Keratinocyte (primary cell): ENCODE results near the gene PPARD. TPM values are rescaled to one million over a fixed set of nuclear protein-coding genes. Genes with fewer than 3 reads are reported as not detected.
"Not testable (repeated sequence)": the region's sequence is repeated elsewhere in the genome, so short reads cannot be mapped to it uniquely, and the experiment has no call there.

Experiments used
- DNase-seq: peaks from one replicate; pipeline ENCODE4 v3.0.0-alpha.2; 2011; ENCODE audit warnings: low read depth, missing footprints, low spot score
- FAIRE-seq: peaks from 2 replicates; lab custom pipeline; 2011; peaks lifted over from hg19 to GRCh38; lab: Jason Lieb, UNC
- H2AFZ ChIP-seq: 2 replicates; pipeline ENCODE4 v1.6.0; 2012; ENCODE audit warnings: low read length, control low read depth, inconsistent platforms; ENCODE audit not compliant: control insufficient read depth
- H3K27ac ChIP-seq: 2 replicates; pipeline ENCODE4 v1.5.1; 2011; ENCODE audit warnings: low read length; ENCODE audit not compliant: control insufficient read depth, insufficient read depth
- H3K27me3 ChIP-seq: 3 replicates; pipeline ENCODE4 v1.6.0; 2011; ENCODE audit warnings: low read length; ENCODE audit not compliant: control insufficient read depth, insufficient read depth; ENCODE audit errors: extremely low read depth
- H3K36me3 ChIP-seq, 2 experiments: 2 replicates in 1 of 2; 3 replicates in 1 of 2; pipeline ENCODE4 v1.5.1; 2011; ENCODE audit warnings: low read length in 2 of 2, mild to moderate bottlenecking in 1 of 2; ENCODE audit not compliant: control insufficient read depth in 2 of 2, insufficient read depth in 2 of 2; ENCODE audit errors: extremely low read depth in 1 of 2
- H3K4me1 ChIP-seq: 3 replicates; pipeline ENCODE4 v1.5.1; 2011; ENCODE audit warnings: low read length; ENCODE audit not compliant: control insufficient read depth, insufficient read depth; ENCODE audit errors: extremely low read depth
- H3K4me2 ChIP-seq: 3 replicates; pipeline ENCODE4 v1.6.0; 2011; ENCODE audit warnings: low read depth, low read length; ENCODE audit not compliant: control insufficient read depth, insufficient read depth; ENCODE audit errors: extremely low read depth
- H3K4me3 ChIP-seq, 3 experiments: fragments of 200-600 bp in 1 of 3; sonication (generic) in 1 of 3; 2 replicates in 2 of 3; 3 replicates in 1 of 3; pipeline ENCODE4 v1.5.1; 2011 to 2016; ENCODE audit warnings: low read length in 3 of 3, mild to moderate bottlenecking in 3 of 3, control low read depth in 2 of 3, inconsistent platforms in 1 of 3, low read depth in 1 of 3, mixed read lengths in 1 of 3, mixed run types in 1 of 3, moderate library complexity in 1 of 3; ENCODE audit not compliant: control insufficient read depth in 2 of 3, insufficient read depth in 2 of 3; ENCODE audit errors: extremely low read depth in 1 of 3
- H3K79me2 ChIP-seq: 2 replicates; pipeline ENCODE4 v1.6.0; 2012; ENCODE audit warnings: low read length; ENCODE audit not compliant: control insufficient read depth, insufficient read depth
- H3K9ac ChIP-seq: 3 replicates; pipeline ENCODE4 v1.6.0; 2011; ENCODE audit warnings: low read length; ENCODE audit not compliant: control insufficient read depth, insufficient read depth; ENCODE audit errors: extremely low read depth
- H3K9me1 ChIP-seq: 3 replicates; pipeline ENCODE4 v1.6.0; 2011; ENCODE audit warnings: low read length; ENCODE audit not compliant: control insufficient read depth, insufficient read depth; ENCODE audit errors: extremely low read depth
- H3K9me3 ChIP-seq: 2 replicates; pipeline ENCODE4 v1.5.1; 2012; ENCODE audit warnings: low read depth, low read length; ENCODE audit not compliant: control insufficient read depth
- H4K20me1 ChIP-seq: 3 replicates; pipeline ENCODE4 v1.6.0; 2011; ENCODE audit warnings: low read length; ENCODE audit not compliant: control insufficient read depth, insufficient read depth; ENCODE audit errors: extremely low read depth
- CTCF ChIP-seq, 3 experiments: IDR thresholded peaks in 1 of 3; conservative IDR thresholded peaks in 1 of 3; optimal IDR thresholded peaks in 1 of 3; 2 replicates in 2 of 3; 3 replicates in 1 of 3; pipeline versions ENCODE3 to v1.5.1; 2011; ENCODE audit warnings: low read length in 3 of 3, mild to moderate bottlenecking in 3 of 3, moderate library complexity in 2 of 3, control low read depth in 1 of 3, inconsistent platforms in 1 of 3; ENCODE audit not compliant: insufficient read depth in 2 of 3; ENCODE audit errors: extremely low read depth in 1 of 3
- EZH2 ChIP-seq: IDR thresholded peaks from one replicate; pipeline ENCODE4 v1.6.1; 2012; ENCODE audit warnings: inconsistent platforms, mild to moderate bottlenecking, low read length, moderate library complexity
- dilution Hi-C: fragments of 300-500 bp; cut with MboI; formaldehyde crosslinking; loops from one replicate; pipeline ENCODE4 v1.7.0; 2020; ENCODE audit warnings: low sequenced_read_pairs; ENCODE audit not compliant: extremely low pct_ligation_motif_present
- polyA plus RNA-seq, 5 experiments: library from polyadenylated mRNA; depleted of rRNA in 3 of 5; stranded (reverse) in 3 of 5; stranded (forward) in 1 of 5; unstranded in 1 of 5; fragments of >200 nt; gene quantifications; 1 replicate in 1 of 5; 2 replicates in 3 of 5; 3 replicates in 1 of 5; pipeline versions ENCODE4 v1.2.1 to v1.2.3, GENCODE V29; 2011 to 2012; ENCODE audit warnings: missing spikeins in 2 of 5, low read depth in 1 of 5, low replicate concordance in 1 of 5

The PPARD gene
- polyA plus RNA-seq, 1 donor (not counting 4 experiments of a cell fraction or from before 2014, with no cell fraction given) = 15.1 TPM

GRCh38 chr6:35432291-35432690 is 89.9 kb downstream of the PPARD start:
- Histone ChIP-seq H3K9me3 (peaks cover 15% of the 10 kb centered on the region), H3K4me1 (peaks cover 9% of the 10 kb centered on the region), H3K4me3 (no peak overlapping the region), H3K9me1 (peaks cover 2% of the 10 kb centered on the region), H2AFZ (no peak overlapping the region), H3K27me3 (no peaks in the 10 kb centered on the region), H3K9ac (no peak overlapping the region), H3K79me2 (no peaks in the 10 kb centered on the region), H3K36me3 (peaks cover 1 to 4% of the 10 kb centered on the region in 2 experiments), H3K4me2 (no peak overlapping the region), H3K27ac (no peak overlapping the region), H4K20me1 (no peaks in the 10 kb centered on the region)
- no peak for DNase-seq
- no peak for FAIRE-seq
- dilution Hi-C loops = no loop called here
- TF ChIP-seq EZH2 (no peak), CTCF (optimal IDR thresholded peaks at IDR 0.05 in 1 of 3, IDR thresholded peaks at IDR 0.05 in 1 of 3, conservative IDR thresholded peaks at IDR 0.05 in 1 of 3; ENCODE audit: extremely low read depth in 1 of 3, insufficient read depth in 2 of 3, low read length in 3 of 3) (no peak)

GRCh38 chr6:35432702-35433101 is 90.3 kb downstream of the PPARD start:
- H3K9ac ChIP-seq, DNase-seq, H3K4me3 ChIP-seq, H3K4me1 ChIP-seq, H3K79me2 ChIP-seq, H4K20me1 ChIP-seq, FAIRE-seq, H3K27me3 ChIP-seq, H3K27ac ChIP-seq, H3K4me2 ChIP-seq, H3K36me3 ChIP-seq, H2AFZ ChIP-seq, H3K9me1 ChIP-seq, dilution Hi-C loops: not testable (repeated sequence)
- peaks cover 15% of the 10 kb centered on the region for H3K9me3 ChIP-seq
